Measurements from ENCODE around the gene CHIC2. TPM values are rescaled to one million over a fixed set of nuclear protein-coding genes. Genes with fewer than 3 reads are reported as not detected.

CHIC2 gene
- total RNA-seq, 1 donor = 74.3 TPM

GRCh38 chr4:53960843-53961242 lies 103.6 kb downstream of the CHIC2 start:
- H3K4me3 ChIP-seq (ENCODE audit: low read depth, low read length) = no peak overlapping the region
- DNase-seq (ENCODE audit: low read depth) = no peak
- TF ChIP-seq, protein P1, sequence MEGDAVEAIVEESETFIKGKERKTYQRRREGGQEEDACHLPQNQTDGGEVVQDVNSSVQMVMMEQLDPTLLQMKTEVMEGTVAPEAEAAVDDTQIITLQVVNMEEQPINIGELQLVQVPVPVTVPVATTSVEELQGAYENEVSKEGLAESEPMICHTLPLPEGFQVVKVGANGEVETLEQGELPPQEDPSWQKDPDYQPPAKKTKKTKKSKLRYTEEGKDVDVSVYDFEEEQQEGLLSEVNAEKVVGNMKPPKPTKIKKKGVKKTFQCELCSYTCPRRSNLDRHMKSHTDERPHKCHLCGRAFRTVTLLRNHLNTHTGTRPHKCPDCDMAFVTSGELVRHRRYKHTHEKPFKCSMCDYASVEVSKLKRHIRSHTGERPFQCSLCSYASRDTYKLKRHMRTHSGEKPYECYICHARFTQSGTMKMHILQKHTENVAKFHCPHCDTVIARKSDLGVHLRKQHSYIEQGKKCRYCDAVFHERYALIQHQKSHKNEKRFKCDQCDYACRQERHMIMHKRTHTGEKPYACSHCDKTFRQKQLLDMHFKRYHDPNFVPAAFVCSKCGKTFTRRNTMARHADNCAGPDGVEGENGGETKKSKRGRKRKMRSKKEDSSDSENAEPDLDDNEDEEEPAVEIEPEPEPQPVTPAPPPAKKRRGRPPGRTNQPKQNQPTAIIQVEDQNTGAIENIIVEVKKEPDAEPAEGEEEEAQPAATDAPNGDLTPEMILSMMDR (IDR thresholded peaks at IDR 0.05; ENCODE audit: insufficient read depth, low read depth, low read length) = no peak

Small RNAs within 50 kb of the gene (small RNA-seq; reads per million reads assigned to genes)
- gene AC110792.1 = not detected
- not detected for gene AC110792.3

Other genes with a start within 250 kb of the CHIC2 start
- gene GSX2, start 35.6 kb upstream of the CHIC2 start, total RNA-seq = under 0.01 TPM in 1 of 2 replicates, not detected in the other
- gene PDGFRA, start 164.7 kb upstream of the CHIC2 start, total RNA-seq = 208 and 295 TPM in 2 replicates

All from fibroblast of villous mesenchyme (primary cell).